SK-N-MC (cell line): Measurements from ENCODE around the gene RPL9.

ENCODE experiments used
- EZH2 ChIP-seq: fragments of 200-600 bp; sonication (generic); IDR thresholded peaks from one replicate; pipeline ENCODE4 v1.6.1; 2017; ENCODE audit warnings: antibody characterized with exemption
- POLR2AphosphoS5 ChIP-seq: IDR thresholded peaks from 2 replicates; pipeline ENCODE4 v1.6.1; 2012; ENCODE audit warnings: mild to moderate bottlenecking, low read depth, low read length, borderline replicate concordance

GRCh38 chr4:39415678-39416283 is 42.9 kb downstream of the RPL9 start:
- no peak for TF ChIP-seq EZH2
- TF ChIP-seq POLR2AphosphoS5, result no peak
